Stimulated activated CD4-positive, alpha-beta T cell treated with anti-CD3 and anti-CD28 coated beads, Interleukin-4, amount 100 ng/mL, for 4 hours (primary cell): Measurements from ENCODE around the gene SNED1.

ENCODE experiments used
- DNase-seq, 2 experiments: peaks; one replicate each; pipeline ENCODE4 v3.0.0-alpha.2; 2020

The SNED1 gene

GRCh38 chr2:241030883-241031282 is 32.5 kb downstream of the SNED1 start:
- no peak for DNase-seq

GRCh38 chr2:241031436-241032165 is 33.2 kb downstream of the SNED1 start:
- no peak for DNase-seq

DNA sequence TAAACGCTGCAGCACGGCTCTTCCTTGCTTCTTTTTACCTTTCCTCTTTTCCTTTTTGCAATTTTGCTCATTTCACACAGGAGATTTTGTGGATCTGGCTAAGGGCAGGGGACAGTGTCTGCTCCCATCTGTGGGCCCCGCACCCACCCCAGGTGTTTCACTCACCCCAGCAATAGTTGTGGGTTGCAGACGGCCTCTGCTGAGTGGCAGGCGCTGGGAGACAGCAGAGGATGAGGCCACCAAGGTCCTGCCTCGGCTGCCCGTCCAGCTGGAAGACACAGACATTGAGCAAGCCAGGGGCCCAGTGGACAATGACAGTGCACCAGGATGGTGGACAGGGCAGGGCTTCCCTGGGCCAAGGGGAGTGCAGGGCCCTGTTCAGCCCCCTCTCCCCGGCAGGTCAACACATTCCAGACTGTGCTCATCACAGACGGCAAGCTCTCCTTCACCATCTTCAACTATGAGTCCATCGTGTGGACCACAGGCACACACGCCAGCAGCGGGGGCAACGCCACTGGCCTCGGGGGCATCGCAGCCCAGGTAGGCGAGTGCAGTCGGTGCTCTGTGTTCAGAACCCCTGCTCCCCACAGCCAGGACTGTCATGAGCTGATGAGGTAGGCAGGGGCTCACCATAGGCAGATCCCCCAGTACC is 35.0 kb downstream of the SNED1 start:
- DNase-seq: no peak

GRCh38 chr2:241033994-241034393 is 35.6 kb downstream of the SNED1 start:
- no peak for DNase-seq

DNA sequence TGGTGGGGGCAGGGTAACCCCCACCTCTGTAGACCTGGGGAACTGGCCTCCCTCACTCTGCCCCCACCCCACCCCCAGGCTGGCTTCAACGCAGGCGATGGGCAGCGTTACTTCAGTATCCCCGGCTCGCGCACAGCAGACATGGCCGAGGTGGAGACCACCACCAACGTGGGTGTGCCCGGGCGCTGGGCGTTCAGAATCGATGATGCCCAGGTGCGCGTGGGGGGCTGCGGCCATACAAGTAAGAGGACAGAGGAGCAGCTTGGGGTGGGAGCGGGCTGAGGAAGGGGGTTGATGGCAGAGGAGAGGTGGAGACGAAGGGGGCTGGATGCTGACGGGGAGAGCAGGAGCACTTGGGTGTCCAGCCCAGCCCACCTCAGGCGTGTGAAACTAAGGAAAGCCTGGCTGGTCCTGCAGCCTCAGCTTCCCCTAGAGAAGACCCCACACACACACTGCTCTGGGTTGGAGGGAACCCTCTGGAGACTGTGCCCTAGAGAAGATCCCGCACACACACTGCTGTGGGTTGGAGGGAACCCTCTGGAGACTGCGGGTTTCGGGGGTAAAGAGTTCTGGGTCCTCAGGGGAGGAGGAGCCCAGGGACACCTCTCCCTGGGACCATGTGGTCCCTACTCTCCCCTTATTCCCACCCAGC is 36.2 kb downstream of the SNED1 start:
- no peak for DNase-seq

DNA sequence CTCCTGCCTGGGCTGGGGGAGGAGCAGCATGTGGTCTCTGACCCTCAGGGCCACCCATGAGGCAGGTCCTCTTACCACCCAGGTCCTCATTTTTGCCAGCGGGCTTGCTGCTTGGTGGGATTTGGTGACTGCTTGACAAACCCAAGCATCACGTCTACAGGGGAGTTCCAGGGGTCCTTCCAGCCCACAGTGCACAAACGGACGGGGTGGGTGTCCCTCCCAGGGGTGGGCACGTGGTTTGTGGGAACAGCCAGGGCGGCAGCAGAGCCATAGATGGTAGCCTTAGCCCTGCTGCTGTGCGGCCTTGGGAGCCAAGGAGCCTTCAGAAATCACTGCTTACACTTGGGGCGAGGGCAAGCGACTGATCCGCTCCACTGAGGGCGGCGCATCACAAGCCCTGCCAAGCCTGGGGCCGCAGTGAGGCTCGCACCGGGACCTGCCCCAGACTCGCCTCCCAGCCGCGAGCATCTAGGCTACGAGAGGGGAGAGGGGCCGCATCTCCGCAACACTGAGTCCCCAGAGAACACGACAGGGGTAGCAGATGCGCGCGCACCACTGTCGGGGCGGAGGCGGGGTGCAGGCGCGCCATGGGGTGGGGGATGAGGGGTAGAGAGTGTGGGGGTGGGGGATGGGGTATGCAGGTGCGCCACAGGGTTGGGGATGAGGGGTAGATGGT is 36.9 kb downstream of the SNED1 start:
- DNase-seq: peak in 1 of 2 experiments; percentile 38

DNA sequence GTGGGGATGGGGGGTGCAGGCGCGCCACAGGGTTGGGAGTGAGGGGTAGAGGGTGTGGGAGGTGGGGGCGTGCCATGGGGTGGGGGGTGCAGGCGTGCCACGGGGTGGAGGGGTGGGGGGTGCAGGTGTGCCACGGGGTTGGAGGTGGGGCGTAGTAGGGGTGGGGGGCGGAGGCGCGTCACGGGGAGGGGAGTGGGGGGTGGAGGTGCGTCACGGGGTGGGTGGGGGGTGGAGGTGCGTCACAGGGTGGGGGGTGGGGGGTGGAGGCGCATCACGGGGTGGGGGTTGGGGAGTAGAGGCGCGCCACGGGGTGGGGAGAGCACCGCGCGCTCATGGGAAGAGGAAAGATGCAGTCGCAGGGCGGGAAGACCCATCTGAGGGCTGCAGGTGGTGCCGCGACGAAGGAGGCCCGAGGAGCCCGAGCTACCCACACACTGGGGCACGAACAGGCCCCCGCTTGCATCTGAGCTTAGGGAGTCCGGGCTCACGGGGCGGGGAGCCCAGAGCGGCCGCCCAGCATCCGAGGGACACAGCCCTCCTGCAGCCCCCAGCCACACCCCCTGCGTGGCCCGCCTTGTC is 37.5 kb downstream of the SNED1 start:
- DNase-seq: peak in 1 of 2 experiments; percentile 32

DNA sequence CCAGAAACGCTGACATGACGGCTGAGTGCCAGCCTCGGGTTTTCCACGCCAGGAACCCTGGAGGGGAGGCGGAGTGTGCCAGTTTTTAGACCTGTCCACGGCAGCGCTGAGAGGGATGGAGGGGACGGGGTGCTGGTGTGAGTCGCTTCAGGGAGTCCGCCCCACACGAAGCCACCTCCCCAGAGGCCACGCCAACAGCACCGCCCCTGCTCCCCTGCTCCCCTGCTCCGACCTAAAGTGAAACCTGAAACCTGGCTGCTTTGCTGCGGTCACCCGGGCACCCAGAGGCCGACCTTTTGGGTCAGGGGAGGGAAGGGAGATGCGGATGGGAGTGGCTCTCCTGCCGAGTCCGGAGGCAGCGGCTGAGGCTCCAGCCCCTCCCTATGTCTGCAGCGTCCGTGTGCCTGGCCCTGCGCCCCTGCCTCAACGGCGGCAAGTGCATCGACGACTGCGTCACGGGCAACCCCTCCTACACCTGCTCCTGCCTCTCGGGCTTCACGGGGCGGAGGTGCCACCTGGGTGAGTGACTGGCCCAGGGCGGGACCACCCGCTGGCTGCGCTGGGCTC is 38.1 kb downstream of the SNED1 start:
- peak; percentile 21 to 45 for DNase-seq

- DNase-seq: no peak
Measured at GRCh38 chr2:241036964-241037421, 38.6 kb downstream of the SNED1 start.

GRCh38 chr2:241037498-241037897 is 39.1 kb downstream of the SNED1 start:
- no peak for DNase-seq

DNA sequence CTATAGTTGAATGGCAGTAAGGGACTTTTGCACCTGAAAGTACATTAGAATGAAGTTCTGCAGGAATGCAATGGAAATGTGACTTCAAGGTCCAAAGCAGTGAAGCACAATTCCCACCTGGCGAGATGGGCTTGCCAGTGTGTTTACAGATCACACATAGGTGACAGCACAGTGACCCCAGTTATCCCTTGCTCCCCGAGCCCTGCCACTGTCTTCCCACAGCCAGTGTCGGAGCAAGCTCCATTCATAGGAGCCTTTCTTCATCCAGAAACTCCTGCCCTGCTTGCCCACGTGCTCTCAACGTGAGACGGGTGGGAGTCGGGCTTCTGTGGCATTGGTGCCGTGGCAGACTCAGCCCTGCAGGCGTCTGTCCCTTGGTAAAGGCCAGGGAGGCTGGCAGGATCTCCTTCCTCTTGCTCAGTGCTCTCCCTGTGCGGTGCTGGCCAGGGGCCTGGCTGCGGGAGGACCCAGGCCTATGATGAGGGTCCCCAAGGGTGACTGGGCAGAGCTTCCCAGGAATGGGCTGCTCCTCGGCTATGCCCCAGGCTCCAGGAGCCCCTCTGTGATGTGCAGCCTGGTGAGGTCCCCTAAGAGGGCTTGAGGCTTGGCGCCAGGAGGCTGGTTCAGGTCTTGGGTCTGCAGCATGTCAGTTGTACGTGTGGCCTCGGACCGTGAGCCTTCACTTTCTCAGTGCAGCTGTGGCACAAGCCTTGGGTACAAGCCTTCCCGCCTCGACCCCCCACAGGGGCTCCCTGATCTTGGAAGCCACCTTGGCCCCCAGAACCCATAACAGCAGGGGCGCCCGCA is 40.2 kb downstream of the SNED1 start:
- no peak for DNase-seq

DNA sequence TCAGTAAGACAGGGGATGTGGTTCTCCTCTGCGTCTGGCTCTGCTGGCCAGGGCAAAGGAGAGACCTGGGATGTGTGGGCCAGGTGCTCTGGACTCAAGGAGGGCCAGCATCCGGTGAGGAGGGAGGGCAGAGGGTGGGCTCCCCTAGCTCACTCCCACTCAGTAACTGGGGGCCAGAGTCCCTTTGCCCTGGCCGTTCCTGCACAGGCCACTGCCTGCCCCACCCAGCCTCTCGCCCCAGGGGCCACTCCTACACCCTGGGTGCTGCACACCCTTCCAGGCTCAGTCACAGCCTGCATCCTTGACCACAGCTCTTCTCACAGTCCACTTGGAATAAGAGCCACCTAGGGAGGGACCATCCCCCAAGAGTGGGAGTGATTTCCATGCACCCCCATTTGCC is 41.0 kb downstream of the SNED1 start:
- DNase-seq: no peak

- no peak for DNase-seq
Measured at GRCh38 chr2:241040081-241040803, 41.8 kb downstream of the SNED1 start.

DNA sequence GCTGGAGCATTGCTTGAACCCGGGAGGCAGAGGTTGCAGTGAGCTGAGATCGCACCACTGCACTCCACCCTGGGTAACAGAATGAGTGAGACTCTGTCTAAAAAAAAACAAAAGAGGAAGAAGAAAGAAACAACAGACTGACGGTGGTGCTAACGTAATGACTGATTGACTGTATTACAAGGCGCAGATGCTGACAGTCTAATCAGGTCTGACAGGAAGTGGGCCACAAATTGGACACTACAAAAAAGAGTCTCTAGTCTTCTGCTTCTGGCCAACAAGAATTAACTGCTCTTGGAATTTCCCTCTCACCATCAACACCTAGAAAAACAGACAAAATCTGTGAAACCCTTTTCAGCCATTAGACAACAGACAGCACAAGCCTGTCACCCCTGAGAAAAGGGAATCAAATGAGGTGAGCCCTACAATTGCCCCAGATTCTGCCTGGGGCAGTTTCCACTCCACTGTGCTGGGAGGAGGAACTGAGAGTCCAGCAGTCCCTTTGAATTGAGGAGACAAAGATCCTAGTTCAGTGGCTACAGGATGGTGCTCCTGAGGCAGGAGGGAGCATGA is 43.3 kb downstream of the SNED1 start:
- DNase-seq: no peak

DNA sequence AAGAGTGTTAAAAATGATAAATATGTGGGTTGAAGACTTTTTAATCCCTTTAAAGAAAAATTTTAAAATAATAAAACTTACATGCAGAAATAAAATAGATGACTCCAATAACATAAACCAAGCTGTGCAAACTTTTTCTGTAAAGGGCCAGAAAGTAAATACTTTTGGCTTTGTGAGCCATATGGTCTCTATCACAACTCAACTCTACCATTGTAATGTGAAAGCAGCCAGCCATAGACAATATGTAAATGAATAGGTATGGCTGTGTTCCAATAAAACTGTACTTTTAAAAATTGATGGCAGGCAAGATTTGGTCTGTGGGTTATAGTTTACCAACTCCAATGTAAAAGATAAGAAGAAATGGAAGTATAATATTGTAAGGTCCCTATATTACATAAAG is 45.2 kb downstream of the SNED1 start:
- no peak for DNase-seq

GRCh38 chr2:241047253-241048010 is 49.0 kb downstream of the SNED1 start:
- DNase-seq: no peak

- no peak for DNase-seq
Measured at GRCh38 chr2:241048149-241048948, 49.9 kb downstream of the SNED1 start.

DNA sequence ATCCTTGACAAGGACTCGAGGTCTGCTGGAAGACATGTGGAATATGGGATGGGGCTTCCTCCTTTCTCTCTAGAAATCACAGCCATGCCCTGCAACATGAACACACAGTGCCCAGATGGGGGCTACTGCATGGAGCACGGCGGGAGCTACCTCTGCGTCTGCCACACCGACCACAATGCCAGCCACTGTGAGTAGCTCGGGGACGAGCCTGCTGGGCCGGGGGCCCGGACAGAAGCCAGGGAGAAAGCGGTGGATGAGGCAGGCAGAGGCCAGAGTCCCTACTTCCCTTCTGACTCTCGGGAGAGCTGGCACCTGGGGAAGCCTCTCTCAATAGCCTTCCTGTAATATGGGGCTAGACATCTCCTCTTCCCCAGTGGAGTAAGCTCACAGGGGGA is 50.5 kb downstream of the SNED1 start:
- DNase-seq: no peak
